Nephron progenitor cell (in vitro differentiated cells): ENCODE measurements around the gene TMEM250.

Experiments used
- DNase-seq: peaks from one replicate; pipeline ENCODE4 v3.0.0; 2021
- H3K27ac Mint-ChIP-seq: 2 replicates; pipeline ENCODE4 v1.8.0; 2021; ENCODE audit warnings: mild to moderate bottlenecking, moderate library complexity, mixed read lengths
- H3K27me3 Mint-ChIP-seq: 2 replicates; pipeline ENCODE4 v1.8.0; 2021; ENCODE audit warnings: mild to moderate bottlenecking, low read depth, mixed read lengths; ENCODE audit not compliant: poor library complexity
- H3K36me3 Mint-ChIP-seq: 2 replicates; pipeline ENCODE4 v1.8.0; 2021; ENCODE audit warnings: low read depth, mixed read lengths
- H3K4me1 Mint-ChIP-seq: 2 replicates; pipeline ENCODE4 v1.8.0; 2021; ENCODE audit warnings: mixed read lengths
- H3K4me3 Mint-ChIP-seq: 2 replicates; pipeline ENCODE4 v1.8.0; 2021; ENCODE audit warnings: mild to moderate bottlenecking, moderate library complexity, mixed read lengths
- H3K9me3 Mint-ChIP-seq: 2 replicates; pipeline ENCODE4 v1.8.0; 2021; ENCODE audit warnings: mild to moderate bottlenecking, moderate library complexity, mixed read lengths
- CTCF ChIP-seq: fragments of 200-600 bp; sonication (generic); IDR thresholded peaks from 2 replicates; pipeline ENCODE4 v1.5.0; 2021; ENCODE audit warnings: antibody characterized with exemption

TMEM250 gene

GRCh38 chr9:136157477-136158265 is 39.0 kb upstream of the TMEM250 start:
- Mint-ChIP-seq H3K27ac (no peak overlapping the region), H3K27me3 (peaks cover 59% of the 10 kb centered on the region)
- DNase-seq: peak; percentile 5

DNA sequence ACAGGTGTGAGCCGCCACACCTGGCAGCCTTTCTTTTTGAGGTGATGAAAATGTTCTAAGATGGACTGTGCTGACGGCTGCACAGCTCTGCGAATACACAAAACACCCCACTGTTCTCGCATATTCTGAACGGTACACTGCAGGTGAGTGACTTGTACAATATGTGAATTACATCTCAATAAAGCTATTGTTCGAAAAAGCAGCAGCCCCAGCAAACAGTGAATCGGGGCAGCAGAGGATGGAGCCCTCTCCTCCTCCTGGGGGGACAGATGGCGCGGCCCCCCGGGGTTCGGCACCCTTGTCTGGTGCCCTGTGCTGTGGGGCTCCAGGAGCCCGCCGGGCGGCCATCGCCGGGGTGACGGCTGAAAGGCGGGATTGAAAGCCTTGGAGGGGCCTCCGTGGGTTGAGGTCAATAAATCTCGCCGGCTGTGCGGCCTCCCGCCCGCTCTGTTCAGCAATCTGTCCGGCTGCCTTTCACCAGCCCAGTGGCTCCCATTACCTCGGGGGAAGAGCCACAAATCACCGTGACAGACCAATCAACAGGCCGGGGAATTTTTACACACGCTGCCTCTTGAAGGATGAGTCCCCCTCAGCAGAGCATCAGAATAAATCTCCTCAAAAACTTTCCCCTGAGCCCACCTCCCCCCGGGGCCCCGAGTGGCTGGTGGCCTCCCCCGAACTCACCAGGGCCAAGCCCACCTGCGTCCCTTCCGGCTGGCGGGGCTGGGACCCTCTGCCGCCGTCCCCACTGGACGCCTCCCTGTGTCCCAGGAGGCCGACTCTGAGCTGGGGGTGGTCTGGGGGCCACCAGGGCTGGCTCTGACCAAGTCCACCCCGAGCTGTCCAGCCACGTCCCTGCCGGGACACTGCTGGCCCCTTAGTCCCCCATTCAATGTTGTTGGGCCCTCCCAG is 37.8 kb upstream of the TMEM250 start:
- DNase-seq: peak; percentile 76
- no peaks in the 10 kb centered on the region for H3K9me3 Mint-ChIP-seq
- TF ChIP-seq CTCF: no peak
- H3K36me3 Mint-ChIP-seq: no peaks in the 10 kb centered on the region
- H3K4me1 Mint-ChIP-seq: peaks cover 58% of the 10 kb centered on the region
- H3K27ac Mint-ChIP-seq: no peak overlapping the region
- H3K27me3 Mint-ChIP-seq: peaks cover 60% of the 10 kb centered on the region
- H3K4me3 Mint-ChIP-seq: peak overlapping the region; percentile 33

More at GRCh38 chr9:136157477-136158265, 39.0 kb upstream of the TMEM250 start:
- peak overlapping the region; percentile 49 for H3K4me3 Mint-ChIP-seq
- H3K4me1 Mint-ChIP-seq: peaks cover 52% of the 10 kb centered on the region
- H3K36me3 Mint-ChIP-seq: no peaks in the 10 kb centered on the region
- no peaks in the 10 kb centered on the region for H3K9me3 Mint-ChIP-seq
- TF ChIP-seq CTCF: no peak

DNA sequence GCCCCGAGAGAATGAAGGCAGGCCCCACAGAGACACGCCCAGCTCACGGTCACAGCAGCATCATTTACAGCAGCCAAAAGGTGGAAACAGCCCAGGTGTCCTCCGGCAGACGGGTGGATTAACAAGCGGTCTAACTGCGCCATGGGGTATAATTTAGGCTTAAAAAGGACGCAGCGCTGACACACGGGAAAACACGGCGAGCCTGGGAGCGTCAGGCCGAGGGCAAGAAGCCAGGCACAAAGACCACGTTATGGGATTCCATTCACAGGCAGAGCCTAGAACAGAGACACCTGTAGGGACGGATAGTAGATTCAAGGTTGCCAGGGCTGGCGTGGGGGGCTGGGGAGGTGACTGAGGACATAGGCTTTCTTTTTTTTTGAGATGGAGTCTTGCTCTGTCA is 36.9 kb upstream of the TMEM250 start:
- Mint-ChIP-seq H3K4me1 (peaks cover 52% of the 10 kb centered on the region), H3K4me3 (no peak overlapping the region), H3K9me3 (no peaks in the 10 kb centered on the region), H3K27ac (no peak overlapping the region), H3K36me3 (no peaks in the 10 kb centered on the region), H3K27me3 (peaks cover 60% of the 10 kb centered on the region)
- no peak for DNase-seq
- TF ChIP-seq CTCF: no peak

- no peaks in the 10 kb centered on the region for H3K36me3 Mint-ChIP-seq
- H3K27ac Mint-ChIP-seq: no peak overlapping the region
- H3K4me3 Mint-ChIP-seq: no peak overlapping the region
- TF ChIP-seq CTCF: no peak
- no peaks in the 10 kb centered on the region for H3K9me3 Mint-ChIP-seq
- H3K27me3 Mint-ChIP-seq: peaks cover 57% of the 10 kb centered on the region
- peaks cover 46% of the 10 kb centered on the region for H3K4me1 Mint-ChIP-seq
- DNase-seq: no peak
Observed at GRCh38 chr9:136154943-136155342, 36.3 kb upstream of the TMEM250 start.

DNA sequence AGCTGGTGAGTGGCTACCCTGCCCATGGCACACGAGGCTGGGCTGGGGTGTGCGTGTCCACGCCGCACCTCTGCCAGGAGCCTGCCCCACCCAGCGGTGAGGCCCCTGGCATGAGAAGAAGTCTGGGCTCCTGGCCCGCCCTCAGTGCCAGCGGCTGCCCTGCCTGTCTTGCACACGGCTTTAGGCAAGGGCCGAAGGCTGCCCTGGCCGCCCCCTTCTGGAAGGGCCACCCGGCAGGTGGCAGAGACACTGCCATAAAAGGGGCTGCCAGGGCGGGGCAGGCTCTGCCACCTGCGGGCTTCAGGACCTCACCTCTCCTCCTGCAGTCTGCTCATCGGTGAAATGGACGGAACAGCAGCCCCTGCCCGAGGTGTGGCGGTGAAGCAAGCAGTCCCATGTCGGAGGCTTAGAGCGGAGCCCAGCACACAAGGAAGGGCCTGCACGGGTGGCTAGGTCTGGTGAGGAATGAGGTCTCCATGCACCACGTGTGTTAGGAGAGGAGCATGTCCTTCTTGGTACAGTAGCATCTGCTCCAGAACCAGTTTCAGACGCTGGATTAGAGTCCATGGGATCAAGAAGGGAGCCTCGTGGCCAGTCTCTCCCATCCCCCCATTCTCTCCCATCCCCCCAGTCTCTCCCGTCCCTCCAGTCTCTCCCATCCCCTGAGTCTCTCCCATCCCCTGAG is 34.8 kb upstream of the TMEM250 start:
- Mint-ChIP-seq H3K36me3 (no peaks in the 10 kb centered on the region), H3K9me3 (no peaks in the 10 kb centered on the region), H3K27ac (no peak overlapping the region), H3K27me3 (peaks cover 42% of the 10 kb centered on the region), H3K4me3 (no peak overlapping the region), H3K4me1 (peaks cover 43% of the 10 kb centered on the region)
- TF ChIP-seq CTCF: no peak
- peak; percentile 8 for DNase-seq
